BLaER1 treated with 17β-estradiol and CSF1 and Interleukin-3, amounts not matched to agents 10 nM and 100 nM (cell line): Measurements from ENCODE around the gene PGRMC1.
"Not testable (repeated sequence)": the region's sequence is repeated elsewhere in the genome, so short reads cannot be mapped to it uniquely, and the experiment has no call there.

ENCODE experiments used
- H3K27ac ChIP-seq, 11 experiments: shearing (Covaris generic); formaldehyde crosslinking; 2 replicates each; pipeline ENCODE4 v1.8.1; 2022
- H3K27me3 ChIP-seq, 11 experiments: shearing (Covaris generic); formaldehyde crosslinking; 2 replicates each; pipeline ENCODE4 v1.8.1; 2022
- H3K36me3 ChIP-seq, 11 experiments: shearing (Covaris generic); formaldehyde crosslinking; 2 replicates each; pipeline ENCODE4 v1.8.1; 2022
- H3K4me1 ChIP-seq, 10 experiments: shearing (Covaris generic); formaldehyde crosslinking; 2 replicates each; pipeline ENCODE4 v1.8.1; 2022
- H3K4me2 ChIP-seq, 11 experiments: shearing (Covaris generic); formaldehyde crosslinking; 2 replicates each; pipeline ENCODE4 v1.8.1; 2022
- H3K4me3 ChIP-seq, 10 experiments: shearing (Covaris generic); formaldehyde crosslinking; 2 replicates each; pipeline ENCODE4 v1.8.1; 2022
- H3K9ac ChIP-seq, 11 experiments: shearing (Covaris generic); formaldehyde crosslinking; 2 replicates each; pipeline ENCODE4 v1.8.1; 2022
- H3K9me3 ChIP-seq, 11 experiments: shearing (Covaris generic); formaldehyde crosslinking; replicated peaks in 1 of 11; 2 replicates each; pipeline ENCODE4 v1.8.1; 2022
- H4K20me1 ChIP-seq, 11 experiments: shearing (Covaris generic); formaldehyde crosslinking; 2 replicates each; pipeline ENCODE4 v1.8.1; 2022
- Cebpa-rat ChIP-seq, 11 experiments: shearing (Covaris generic); IDR thresholded peaks; 2 replicates each; pipeline ENCODE4 v1.8.1; 2022

Gene PGRMC1

DNA sequence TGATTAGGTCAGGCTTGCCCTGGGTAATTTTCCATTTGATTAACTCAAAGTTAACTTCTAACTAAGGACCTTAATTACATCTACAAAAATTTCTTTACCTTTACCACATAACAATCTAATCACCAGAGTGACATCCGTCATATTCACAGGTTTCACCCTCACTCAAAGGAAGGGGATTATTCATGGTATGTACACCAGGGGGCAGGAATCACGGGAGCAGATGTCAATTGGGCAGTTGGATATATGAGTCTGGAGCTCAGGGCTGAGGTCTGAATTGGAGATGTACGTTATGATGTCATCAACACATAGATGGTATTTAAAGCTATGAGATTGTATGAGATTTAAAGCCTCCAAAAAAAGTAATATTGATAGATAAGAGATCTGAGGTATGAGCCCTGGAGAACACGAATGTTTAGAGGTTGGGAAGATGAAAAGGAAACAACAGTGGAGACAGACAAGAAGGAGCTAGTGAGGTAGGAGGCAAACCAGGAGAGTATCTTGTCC is 52.9 kb downstream of the PGRMC1 start:
- no peaks in the 10 kb centered on the region for H3K9me3 ChIP-seq
- TF ChIP-seq Cebpa-rat (IDR thresholded peaks at IDR 0.05): no peak
- H3K27ac ChIP-seq: no peak overlapping the region
- no peaks in the 10 kb centered on the region for H4K20me1 ChIP-seq
- H3K4me3 ChIP-seq: no peak overlapping the region
- no peak overlapping the region for H3K9ac ChIP-seq
- H3K4me2 ChIP-seq: no peak overlapping the region
- H3K27me3 ChIP-seq: no peaks in the 10 kb centered on the region
- no peaks in the 10 kb centered on the region for H3K36me3 ChIP-seq
- H3K4me1 ChIP-seq: peaks cover 0 to 9% (median 2%) of the 10 kb centered on the region in 10 experiments; a peak in 4 of 20 replicates

DNA sequence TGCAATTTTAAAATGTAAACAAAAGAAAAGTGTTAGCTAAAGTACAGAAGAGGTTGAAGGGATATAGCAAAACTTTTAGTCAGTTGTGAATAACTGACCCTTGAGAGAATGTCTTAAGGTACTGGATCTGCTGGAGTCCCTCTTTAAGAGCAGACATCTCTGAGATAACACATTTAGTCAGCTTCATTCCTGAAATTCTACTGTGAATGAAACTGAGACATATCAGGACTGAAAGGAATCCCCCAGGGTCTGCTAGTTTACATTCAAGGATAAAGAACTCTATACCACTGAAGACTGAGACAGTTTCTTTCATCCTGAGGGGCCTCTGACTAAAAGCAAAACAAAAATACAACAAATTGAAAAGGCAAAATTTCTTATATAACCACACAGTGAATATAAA is 54.4 kb downstream of the PGRMC1 start:
- Histone ChIP-seq H3K27me3 (no peaks in the 10 kb centered on the region), H3K9me3 (no peaks in the 10 kb centered on the region), H3K4me3 (no peak overlapping the region), H3K9ac (no peak overlapping the region), H3K4me1 (peaks cover 0 to 9% (median 2%) of the 10 kb centered on the region in 10 experiments; a peak in 4 of 20 replicates), H3K27ac (no peak overlapping the region), H4K20me1 (no peaks in the 10 kb centered on the region), H3K4me2 (no peak overlapping the region), H3K36me3 (no peaks in the 10 kb centered on the region)
- no peak for TF ChIP-seq Cebpa-rat (IDR thresholded peaks at IDR 0.05)

DNA sequence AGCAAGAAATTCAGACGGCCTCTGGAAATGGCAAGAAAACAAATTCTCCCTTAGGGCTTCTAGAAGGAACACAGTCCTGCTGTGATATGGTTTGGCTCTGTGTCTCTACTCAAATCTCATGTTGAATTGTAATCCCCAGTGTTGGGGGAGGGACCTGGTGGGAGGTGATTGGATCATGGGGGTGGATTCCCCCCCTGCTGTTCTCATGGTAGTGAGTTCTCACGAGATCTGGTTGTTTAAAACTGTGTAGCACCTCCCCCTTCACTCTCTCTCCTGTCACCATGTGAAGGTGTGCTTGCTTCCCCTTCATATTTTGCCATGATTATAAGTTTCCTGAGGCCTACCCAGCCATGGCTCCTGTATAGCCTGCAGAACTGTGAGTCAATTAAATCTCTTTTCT is 55.2 kb downstream of the PGRMC1 start:
- H3K9me3 ChIP-seq, H3K9ac ChIP-seq, H3K4me2 ChIP-seq: not testable (repeated sequence)

DNA sequence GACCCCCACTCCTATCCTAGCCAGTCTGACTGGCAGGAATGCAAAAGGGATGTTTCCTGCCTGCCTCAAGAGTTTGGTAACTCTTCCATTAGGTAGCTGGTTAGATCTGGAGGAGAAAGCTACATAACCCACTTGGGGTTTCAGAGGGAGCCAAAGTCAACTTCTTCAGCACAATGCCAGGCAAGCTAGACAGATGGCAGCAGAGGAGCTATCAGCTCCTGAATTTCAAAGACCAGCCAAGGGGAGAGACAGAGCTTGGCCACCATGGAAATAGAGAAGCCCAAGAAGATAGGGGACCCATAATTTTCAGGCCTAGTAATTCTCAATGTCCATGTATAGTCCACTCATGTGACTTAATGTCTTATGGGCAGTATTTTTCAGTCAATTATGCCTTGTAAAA is 56.4 kb downstream of the PGRMC1 start:
- no peak for TF ChIP-seq Cebpa-rat (IDR thresholded peaks at IDR 0.05)

More for the DNA sequence above, 55.2 kb downstream of the PGRMC1 start:
- not testable (repeated sequence) for H4K20me1 ChIP-seq, H3K4me1 ChIP-seq, H3K36me3 ChIP-seq, H3K27ac ChIP-seq, H3K4me3 ChIP-seq, H3K27me3 ChIP-seq

More for the DNA sequence above, 56.4 kb downstream of the PGRMC1 start:
- H3K9ac ChIP-seq: no peak overlapping the region
- no peak overlapping the region for H3K4me3 ChIP-seq
- H3K36me3 ChIP-seq: no peaks in the 10 kb centered on the region
- H3K9me3 ChIP-seq: peaks cover 0 to 7% (median 4%) of the 10 kb centered on the region in 11 experiments; a peak in 8 of 22 replicates
- H3K27ac ChIP-seq: no peak overlapping the region
- no peaks in the 10 kb centered on the region for H4K20me1 ChIP-seq
- no peak overlapping the region for H3K4me2 ChIP-seq
- H3K27me3 ChIP-seq: no peaks in the 10 kb centered on the region
- H3K4me1 ChIP-seq: no peaks in the 10 kb centered on the region; a peak in 1 of 20 replicates
